Stimulated activated CD8-positive, alpha-beta memory T cell treated with anti-CD3 and anti-CD28 coated beads, Interleukin-2, amount 100 ng/mL, for 48 hours (primary cell): ENCODE results near the gene PLEKHM3.

Experiments used
- DNase-seq, 2 donors: peaks; one replicate each; pipeline ENCODE4 v3.0.0-alpha.2; 2020; ENCODE audit warnings: low read depth in 2 of 2

Gene PLEKHM3

GRCh38 chr2:207887500-207887899 is 137.8 kb downstream of the PLEKHM3 start:
- no peak for DNase-seq

DNA sequence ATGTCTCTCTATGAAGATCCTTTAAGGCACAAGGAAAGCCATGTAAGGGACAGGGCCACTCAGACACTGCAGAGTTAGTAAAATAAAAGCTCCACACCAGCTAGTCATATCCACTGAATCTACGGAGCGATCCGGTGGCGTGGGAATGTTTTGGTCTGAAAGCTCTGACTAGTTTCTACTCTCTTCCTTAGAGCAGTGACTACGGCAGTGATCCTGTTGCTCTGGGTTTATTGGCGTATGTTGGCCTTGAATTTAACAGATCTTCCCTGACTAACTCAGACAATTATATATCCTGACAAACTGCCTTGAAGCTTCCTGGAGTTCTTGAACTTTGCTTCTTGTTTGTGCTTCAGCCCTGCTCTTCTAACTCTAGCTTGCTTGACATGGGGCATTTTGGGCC is 140.3 kb downstream of the PLEKHM3 start:
- DNase-seq = no peak

DNA sequence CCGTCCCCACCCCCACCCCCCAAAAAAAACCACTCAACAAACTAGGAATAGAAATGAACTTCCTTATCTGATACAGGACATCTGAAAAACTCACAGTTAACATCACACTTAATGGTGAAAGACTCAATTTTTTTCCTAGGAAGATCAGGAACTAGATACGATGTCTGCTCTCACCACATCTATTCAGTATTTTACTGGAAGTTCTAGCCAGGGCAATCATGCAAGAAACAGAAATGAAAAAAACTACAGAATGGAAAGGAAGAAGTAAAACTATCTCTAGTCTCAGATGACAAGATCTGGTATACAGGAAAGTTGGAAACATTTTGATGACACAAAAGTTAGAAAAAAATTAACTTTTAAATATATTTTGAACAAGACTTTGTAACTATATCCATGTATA is 141.2 kb downstream of the PLEKHM3 start:
- no peak for DNase-seq

- no peak for DNase-seq
Measured at GRCh38 chr2:207883002-207883780, 142.1 kb downstream of the PLEKHM3 start.

GRCh38 chr2:207881902-207882301 is 143.4 kb downstream of the PLEKHM3 start:
- no peak for DNase-seq

GRCh38 chr2:207879536-207879935 is 145.8 kb downstream of the PLEKHM3 start:
- no peak for DNase-seq

GRCh38 chr2:207876842-207877535 is 148.3 kb downstream of the PLEKHM3 start:
- DNase-seq = no peak

GRCh38 chr2:207875473-207876212 is 149.7 kb downstream of the PLEKHM3 start:
- DNase-seq = no peak

DNA sequence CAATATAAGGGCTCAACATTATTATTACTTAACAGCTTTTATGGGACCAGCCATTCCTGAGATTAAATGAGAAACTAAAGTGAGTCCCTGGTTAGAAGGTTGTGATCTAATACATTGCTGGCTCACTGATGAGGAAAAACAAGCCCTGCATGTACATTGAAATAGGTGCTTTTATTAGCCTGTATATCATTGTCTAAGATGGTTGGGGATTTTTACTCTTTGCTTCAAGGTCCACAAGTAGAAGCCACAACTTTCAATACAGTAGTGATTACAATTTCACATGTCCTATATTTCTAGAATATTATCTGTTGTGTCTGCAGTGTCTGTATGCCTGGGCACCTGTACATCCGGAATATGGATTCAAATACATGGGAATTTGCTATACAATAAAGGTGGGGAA is 151.5 kb downstream of the PLEKHM3 start:
- no peak for DNase-seq

DNA sequence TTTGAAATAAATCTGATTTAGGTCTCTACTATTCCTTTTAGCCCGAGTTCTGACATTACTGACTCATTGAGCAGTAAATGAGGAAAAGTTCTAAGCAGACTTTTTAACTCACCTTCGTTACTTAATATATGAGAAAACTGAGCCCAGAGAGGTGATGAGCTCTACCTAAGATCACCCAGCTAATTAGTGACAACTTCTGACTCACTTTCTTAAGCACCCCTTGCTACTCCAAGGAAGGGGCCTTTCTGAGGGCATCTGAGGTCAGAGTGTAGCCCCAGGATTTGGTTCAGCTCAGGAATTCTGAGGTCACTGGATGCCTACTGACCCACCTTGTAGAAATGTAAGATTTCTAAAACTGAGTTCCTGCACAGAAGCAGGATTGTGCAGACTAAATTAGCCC is 153.4 kb downstream of the PLEKHM3 start:
- DNase-seq = no peak

- no peak for DNase-seq
Measured at GRCh38 chr2:207871506-207871905, 153.8 kb downstream of the PLEKHM3 start.

DNA sequence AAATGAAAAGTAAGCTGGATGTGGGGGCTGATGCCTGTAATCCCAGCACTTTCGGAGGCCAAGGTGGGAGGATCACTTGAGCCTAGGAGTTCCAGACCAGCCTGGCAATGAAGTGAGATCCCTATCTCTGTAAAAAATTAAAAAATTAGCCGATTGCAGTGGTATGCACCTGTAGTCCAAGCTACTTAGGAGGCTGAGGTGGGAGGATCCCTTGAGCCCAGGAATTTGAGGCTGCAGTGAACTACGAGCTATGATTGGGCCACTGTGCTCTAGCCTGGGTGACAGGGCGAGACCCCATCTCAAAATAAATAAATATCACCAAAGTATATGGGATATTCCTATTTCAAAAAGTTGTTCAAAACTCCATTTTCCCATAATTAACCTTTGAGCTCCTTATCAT is 154.5 kb downstream of the PLEKHM3 start:
- no peak for DNase-seq

GRCh38 chr2:207869784-207870778 is 155.2 kb downstream of the PLEKHM3 start:
- no peak for DNase-seq

DNA sequence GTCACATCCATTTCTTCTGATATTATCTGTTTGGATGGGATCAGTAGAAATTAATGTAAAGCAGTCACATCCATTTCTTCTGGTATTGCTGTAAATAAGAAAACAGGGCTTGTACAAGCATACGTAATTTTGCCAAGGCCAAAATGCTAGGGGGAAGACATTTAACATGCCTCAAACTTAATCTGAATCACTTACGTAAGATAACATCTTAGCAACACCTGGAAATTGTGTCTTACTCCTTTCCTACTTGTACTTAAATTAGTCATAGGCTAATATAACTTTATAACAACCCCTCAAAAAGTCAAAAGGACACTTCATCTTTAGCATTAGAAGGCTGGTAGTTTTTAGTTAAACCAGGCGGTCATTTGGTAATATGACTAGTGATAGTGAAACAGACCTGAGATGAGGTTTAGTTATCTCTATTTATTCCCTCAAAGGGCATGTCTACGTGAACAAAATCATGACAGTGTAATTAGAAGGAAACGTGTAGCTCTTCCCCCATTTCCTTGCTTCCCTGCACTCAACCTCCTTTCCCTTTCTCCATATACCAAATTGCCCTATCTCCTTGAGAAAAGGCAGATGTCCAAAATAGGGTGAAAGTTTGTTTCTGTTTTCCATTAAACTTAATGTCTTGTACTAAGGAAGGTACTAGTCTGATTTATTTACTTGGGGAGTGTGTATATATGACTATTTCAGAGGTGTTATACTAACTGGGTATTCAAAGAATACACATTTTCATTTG is 156.3 kb downstream of the PLEKHM3 start:
- no peak for DNase-seq

GRCh38 chr2:207867905-207868304 is 157.4 kb downstream of the PLEKHM3 start:
- DNase-seq = no peak

- no peak for DNase-seq
Measured at GRCh38 chr2:207867056-207867455, 158.3 kb downstream of the PLEKHM3 start.

DNA sequence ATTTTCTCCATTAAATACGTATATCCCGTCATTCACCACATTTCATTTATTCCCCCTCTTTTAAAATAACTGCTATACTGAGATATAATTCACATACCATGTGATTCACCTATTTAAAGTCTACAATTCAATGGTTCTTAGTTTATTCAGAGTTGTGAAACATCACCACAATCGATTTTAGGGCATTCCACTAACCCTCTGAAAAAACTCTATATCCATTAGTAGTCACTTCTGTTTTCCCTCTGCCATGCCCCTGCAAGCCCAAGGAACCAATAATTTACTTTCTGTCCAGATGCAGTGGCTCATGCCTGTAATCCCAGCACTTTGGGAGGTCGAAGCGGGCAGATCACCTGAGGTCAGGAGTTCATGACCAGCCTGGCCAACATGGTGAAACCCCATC is 160.1 kb downstream of the PLEKHM3 start:
- DNase-seq = no peak

GRCh38 chr2:207863345-207863744 is 162.0 kb downstream of the PLEKHM3 start:
- no peak for DNase-seq

- DNase-seq = no peak
Measured at GRCh38 chr2:207861789-207862188, 163.5 kb downstream of the PLEKHM3 start.

DNA sequence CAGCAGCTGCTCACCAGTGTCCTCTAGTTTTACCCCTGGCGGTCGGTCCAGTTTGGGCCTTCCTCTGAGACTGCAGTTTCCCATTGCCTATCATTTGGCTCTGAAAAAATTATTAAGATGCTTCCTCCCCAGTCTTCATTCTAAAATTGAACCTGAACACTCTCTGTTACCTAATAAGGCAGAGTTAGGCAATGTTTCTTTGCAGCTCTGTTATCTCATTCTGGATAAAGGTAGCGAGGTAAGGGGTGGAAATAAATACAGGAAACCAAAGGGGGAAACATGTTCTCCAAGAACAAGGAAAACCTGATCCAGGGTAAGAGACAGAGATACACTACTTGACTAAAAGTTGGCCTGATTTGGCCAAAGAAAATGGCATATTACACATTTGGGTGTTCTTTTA is 164.6 kb downstream of the PLEKHM3 start:
- DNase-seq = no peak

DNA sequence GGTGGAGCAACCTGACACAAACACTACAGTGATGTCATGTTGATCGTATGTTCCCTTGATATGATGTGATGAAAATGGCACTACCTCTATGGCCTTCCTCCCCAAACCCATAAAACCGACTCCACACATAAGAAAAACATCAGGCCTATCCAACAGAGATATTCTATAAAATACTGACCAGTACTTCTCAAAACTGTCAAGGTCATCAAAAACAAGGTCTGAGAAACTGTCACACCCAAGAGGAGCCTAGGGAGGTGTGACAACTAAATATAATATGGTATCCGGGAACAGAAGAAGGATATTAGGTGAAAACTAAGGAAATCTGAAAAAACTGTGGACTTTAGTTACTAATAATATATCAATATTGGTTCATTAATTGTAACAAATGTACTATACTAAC is 169.7 kb downstream of the PLEKHM3 start:
- DNase-seq = no peak
